Activated CD4-positive, alpha-beta T cell treated with anti-CD3 and anti-CD28 coated beads for 48 hours (primary cell): ENCODE data around the gene TMEM108.
"Not testable (repeated sequence)": the region's sequence is repeated elsewhere in the genome, so short reads cannot be mapped to it uniquely, and the experiment has no call there.

Source experiments
- DNase-seq: peaks from one replicate; pipeline ENCODE4 v3.0.0-alpha.2; 2020

Gene TMEM108

DNA sequence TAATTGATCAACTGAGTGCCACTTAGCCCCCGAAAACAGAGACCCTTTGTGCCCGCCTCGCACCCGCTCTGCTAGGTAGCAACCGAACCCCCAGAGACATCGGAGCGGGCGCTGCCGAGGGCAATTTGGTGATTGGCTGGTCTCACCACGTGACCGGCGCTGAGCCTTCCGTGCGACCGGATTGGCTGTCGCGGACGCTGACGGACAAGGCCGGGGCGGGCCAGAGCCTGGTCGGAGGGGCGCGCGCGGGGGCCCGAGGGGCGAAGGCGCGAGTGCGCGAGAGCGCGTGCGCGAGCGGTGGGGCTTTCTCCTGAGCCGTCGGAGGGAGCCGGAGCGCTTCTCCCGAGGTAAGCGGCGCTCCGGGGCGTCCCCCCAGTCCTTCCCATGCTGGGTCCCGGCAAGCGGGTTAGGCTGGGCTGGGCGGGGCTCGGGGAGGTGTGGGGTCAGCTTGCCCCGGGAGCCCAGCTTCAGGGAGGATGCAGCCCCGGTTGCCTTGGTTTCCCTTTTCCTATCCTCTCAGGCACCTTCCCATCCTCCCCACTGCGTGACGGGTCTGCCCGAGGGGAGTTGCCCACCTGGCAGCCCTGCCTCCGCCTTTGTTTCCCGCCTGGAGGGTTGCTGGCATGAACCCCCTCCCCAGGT lies at the start of gene TMEM108:
TMEM108 (plus strand) TSS at position 303 of the 642 bp plus-strand sequence.
- peak; percentile 57 for DNase-seq

DNA sequence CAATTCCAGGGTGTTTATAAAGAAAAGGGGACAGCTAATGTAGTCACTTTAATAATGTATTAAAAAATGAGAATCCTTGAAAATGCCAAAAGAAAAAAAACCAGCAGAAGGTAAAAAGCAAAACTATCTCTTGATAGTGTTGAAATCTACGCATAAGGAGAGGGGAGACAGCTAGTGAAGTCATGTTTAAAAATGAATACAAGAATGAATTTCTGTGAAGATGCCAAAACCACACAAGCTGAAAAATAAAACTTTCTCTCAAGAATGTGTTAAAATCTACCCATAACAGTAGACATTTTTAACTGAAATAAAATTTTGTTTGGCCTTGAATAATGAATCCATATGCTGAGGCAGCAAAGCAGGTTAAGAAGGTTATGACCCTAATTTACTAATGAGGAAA lies 42.2 kb upstream of the TMEM108 start:
- no peak for DNase-seq

GRCh38 chr3:132997404-132998185 lies 40.6 kb upstream of the TMEM108 start:
- no peak for DNase-seq

- not testable (repeated sequence) for DNase-seq
Measured at GRCh38 chr3:133005032-133005431, 33.2 kb upstream of the TMEM108 start.

DNA sequence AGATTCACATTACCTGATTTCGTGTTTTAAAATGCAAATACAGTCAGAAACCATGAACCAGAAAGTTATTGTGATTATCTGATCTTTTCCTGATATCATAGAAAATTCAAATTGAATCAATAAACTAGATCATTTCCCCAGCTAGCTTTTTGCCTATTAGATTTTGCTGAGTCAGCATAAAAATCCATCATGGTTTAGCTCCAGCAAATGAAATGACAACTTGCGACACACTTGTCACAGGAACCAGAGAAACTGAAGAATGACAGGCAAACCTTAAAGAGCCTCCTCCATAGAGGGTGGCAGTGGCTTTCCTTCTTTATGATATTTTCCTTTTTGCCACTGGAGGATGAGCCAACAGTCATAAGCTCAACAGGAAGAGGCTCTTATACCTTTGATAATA lies 30.6 kb upstream of the TMEM108 start:
- no peak for DNase-seq

- no peak for DNase-seq
Measured at GRCh38 chr3:133014325-133014724, 23.9 kb upstream of the TMEM108 start.

DNA sequence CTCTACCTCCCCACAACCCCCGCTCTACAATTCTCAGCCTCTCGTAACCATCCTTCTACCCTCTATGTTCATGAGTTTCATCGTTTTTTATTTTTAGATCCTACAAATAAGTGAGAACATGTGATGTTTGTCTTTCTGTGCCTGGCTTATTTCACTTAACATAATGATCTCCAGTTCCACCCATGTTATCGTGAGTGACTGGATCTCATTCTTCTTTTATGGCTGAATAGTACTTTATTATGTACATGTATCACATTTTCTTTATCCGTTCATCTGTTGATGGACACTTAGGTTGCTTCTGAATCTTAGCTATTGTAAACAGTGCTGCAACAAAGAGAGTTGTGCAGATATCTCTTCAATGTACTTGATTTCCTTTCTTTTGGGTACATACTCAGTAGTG lies 22.6 kb upstream of the TMEM108 start:
- DNase-seq, result not testable (repeated sequence)

- DNase-seq, result no peak
Measured at GRCh38 chr3:133016838-133017309, 21.3 kb upstream of the TMEM108 start.

- no peak for DNase-seq
Measured at GRCh38 chr3:133018921-133019320, 19.3 kb upstream of the TMEM108 start.

GRCh38 chr3:133021206-133021605 lies 17.0 kb upstream of the TMEM108 start:
- no peak for DNase-seq

DNA sequence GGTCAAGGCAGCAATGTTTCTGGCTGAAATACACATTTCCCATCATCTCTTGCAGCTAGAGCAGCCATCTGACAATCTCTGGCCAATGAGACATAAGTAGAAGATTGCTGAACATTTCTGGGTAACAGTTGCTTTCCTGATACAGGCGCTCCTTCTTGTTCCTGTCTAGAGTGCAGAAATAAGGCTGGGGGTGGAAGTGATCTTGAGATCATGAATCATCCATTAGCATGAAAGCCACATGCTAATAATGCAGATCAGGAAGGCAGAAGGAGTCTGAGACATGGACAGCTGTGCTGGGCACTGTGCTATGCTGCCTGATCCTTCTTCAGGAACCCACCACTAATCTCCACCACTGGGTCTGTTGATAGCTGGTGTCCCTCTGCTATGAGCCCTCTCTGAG lies 14.8 kb upstream of the TMEM108 start:
- no peak for DNase-seq

DNA sequence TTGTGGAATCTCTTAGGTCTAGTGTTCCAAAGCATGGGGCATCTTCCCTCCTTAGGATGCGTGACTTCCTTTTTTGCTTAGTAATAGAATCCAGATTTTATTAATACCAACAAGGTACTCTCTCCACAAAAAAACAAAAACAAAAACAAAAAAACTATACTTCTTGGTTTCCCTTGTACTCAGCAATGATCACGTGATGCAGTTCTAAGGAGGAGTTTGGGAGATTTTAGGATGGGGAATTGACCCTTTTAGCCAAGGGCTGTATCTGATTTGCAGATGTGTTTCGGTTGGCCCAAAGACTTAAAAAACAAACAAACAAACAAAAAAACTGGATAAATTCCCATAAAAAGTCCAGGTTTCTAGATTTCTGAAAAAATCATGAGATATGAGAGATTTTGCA lies 12.6 kb upstream of the TMEM108 start:
- DNase-seq, result no peak

- DNase-seq, result no peak
Measured at GRCh38 chr3:133032301-133032700, 5.9 kb upstream of the TMEM108 start.

- DNase-seq, result no peak
Measured at GRCh38 chr3:133037436-133037835, 755 bp upstream of the TMEM108 start.

DNA sequence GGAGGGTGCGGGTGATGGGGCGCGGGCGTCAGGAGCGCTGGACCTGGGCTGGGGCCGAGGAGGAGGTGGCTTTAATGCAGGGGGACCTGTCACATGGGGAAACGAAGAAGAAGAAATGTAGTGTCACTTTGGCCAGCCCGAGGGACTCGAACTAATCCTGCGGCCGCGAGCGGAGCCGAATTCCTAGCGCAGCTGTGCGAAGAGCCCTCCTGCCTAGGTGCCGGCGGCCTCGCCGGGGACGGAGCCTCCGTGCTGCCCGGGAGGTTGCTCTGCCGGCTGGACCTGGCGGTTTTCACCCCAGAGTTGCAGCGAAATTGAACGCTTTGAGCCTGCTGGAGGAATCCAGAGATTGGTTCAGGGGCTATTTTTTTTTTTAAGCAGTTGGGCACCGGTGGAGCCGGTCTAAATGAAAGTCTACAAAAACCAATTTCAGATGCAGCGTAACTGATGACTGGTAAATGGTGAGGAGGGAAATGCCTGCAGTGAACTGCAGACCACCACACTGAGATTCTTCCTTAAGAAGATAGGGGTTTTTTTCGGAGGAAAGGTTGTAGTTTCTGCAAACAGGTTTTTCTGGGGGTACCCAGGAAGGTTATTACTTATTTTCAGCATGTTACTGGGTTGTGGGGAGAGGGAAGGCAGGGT lies 662 bp downstream of the TMEM108 start:
- peak; percentile 2 for DNase-seq

DNA sequence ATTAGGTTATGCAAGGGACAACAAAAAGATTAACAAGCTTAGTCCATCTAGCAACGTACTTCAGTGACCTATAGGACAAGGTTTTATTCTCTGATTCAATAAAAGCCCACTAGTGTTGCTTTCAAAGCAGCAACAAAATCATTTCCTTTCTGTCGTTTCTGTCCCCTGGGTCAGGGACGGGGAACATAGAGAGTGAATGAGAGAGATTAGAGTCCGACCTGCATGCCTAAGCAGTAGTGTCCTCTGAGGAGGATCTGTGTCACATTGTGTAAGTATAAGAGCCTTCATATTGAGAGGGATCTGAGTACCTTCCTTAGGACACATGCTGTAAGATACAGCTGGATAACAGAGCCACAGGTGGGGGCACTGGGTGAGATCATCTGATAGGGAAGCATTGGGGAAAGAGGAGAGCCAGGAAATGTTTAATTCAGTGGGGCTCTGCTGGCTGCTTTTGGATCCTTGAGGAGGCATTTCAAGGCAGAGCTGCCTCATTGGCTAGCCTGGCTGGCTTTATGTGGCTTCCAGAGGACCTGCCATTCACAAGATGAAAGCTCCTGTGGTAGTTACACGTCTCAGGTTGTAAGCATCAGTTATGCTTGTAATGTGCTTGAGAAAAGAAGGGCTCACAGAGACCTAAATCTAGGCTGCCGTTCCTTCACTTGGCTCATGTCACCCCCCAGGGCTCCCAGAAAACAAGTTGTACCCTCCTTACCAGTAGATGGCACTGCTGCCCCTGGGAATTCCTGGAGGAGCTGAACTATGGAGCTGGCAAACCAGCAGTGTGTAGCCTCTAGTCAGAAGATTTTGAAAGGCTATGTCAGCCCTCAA lies 2.7 kb downstream of the TMEM108 start:
- peak; percentile 60 for DNase-seq

- DNase-seq, result no peak
Measured at GRCh38 chr3:133041524-133041829, 3.3 kb downstream of the TMEM108 start.

DNA sequence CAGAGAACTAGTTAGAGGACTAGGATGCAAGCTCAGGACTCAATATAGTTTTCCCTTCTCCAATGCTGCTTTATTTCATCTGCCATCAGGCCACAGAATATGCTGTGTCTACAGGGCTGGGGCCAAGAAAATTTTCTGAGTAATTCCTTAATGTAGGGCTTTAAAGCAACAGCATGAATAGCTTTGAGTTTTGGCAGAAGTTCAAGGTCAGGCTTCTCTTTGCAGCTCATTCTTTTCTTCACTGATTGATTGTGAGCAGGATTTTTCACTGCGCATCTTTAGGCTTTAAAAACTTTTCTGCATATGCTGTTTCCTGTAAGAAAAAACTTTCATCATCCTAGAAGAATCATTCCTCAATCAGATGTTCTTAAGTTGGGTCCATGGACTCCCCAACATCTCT lies 4.6 kb downstream of the TMEM108 start:
- no peak for DNase-seq

DNA sequence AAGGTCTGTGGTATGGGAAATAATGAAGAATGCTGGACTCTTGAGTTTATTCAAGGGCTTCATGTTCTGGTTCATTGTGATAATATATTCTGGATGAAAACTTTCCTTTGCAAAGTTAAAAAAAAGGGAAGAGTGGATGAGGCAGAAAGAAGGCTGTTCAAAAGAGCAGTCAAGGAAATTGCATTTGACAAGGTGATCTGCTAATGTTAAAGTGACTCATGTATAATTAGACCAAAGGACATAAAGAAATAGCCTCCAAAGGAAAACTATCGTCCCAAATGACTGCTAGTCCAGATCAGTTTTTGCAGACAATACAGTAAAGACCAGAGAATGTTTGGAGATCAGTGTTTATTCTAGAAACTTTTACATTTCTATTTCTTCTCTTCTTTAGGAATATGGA lies 9.8 kb downstream of the TMEM108 start:
- DNase-seq, result no peak

GRCh38 chr3:133049491-133049890 lies 11.3 kb downstream of the TMEM108 start:
- no peak for DNase-seq

DNA sequence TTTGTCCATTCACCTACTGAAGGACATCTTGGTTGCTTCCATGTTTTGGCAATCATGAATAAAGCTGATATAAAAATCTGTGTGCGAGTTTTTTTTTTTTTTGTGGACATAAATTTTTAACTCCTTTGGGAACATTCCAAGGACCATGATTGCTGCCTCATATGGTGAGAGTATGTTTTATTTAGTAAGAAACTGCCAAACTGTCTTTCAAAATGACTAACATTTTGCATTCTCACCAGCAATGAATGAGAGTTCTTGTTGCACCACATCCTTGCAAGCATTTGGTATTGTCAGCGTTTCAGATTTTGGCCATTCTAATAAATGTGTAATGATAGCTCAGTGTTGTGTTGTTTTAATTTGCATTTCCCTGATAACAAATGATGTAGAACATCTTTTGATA lies 12.7 kb downstream of the TMEM108 start:
- no peak for DNase-seq

DNA sequence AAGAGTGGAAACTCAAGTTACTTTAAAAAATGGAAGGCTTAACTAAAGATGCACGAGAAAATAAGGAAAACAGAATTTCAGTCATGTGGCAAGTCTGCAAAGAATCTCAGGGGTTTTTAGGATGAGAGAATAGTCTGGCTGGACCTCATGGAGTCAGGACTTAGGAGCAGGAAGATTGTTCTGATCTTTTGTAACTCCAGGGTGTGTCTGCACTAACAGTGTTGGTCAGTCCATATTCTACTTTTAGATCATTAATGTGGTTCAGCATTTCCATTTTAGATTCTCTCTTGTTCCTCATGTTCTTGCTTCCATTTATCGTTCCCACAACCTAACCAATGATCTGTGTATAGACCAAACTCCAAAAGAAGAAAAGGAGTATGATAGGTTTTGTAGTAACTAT lies 15.3 kb downstream of the TMEM108 start:
- DNase-seq, result no peak

DNA sequence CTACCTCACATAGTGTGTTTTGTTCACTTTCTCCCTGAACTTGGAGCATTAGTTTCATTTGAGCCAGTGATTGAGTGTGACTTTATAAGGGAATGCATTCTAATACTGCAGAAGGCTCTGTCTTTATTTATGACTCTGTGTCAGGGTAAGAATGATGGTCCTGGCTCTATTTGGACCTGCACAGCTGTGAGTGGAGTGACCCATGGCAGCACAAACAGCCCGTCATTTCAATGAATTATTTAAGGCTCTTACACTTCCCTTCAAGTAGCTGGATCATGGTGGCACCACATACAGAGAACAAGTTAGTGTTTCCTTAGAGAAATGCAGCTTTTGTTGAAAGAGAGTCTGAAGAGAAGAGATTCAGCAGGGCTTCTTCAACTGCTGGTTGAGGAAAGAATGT lies 16.4 kb downstream of the TMEM108 start:
- DNase-seq, result no peak
